Fibroblast of skin of right biceps (primary cell): ENCODE data around the gene ATF6.
"Not testable (repeated sequence)": the region's sequence is repeated elsewhere in the genome, so short reads cannot be mapped to it uniquely, and the experiment has no call there.

Source experiments
- DNase-seq: peaks from one replicate; pipeline ENCODE4 v3.0.0-alpha.2; 2013

ATF6 gene, protein sequence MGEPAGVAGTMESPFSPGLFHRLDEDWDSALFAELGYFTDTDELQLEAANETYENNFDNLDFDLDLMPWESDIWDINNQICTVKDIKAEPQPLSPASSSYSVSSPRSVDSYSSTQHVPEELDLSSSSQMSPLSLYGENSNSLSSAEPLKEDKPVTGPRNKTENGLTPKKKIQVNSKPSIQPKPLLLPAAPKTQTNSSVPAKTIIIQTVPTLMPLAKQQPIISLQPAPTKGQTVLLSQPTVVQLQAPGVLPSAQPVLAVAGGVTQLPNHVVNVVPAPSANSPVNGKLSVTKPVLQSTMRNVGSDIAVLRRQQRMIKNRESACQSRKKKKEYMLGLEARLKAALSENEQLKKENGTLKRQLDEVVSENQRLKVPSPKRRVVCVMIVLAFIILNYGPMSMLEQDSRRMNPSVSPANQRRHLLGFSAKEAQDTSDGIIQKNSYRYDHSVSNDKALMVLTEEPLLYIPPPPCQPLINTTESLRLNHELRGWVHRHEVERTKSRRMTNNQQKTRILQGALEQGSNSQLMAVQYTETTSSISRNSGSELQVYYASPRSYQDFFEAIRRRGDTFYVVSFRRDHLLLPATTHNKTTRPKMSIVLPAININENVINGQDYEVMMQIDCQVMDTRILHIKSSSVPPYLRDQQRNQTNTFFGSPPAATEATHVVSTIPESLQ

DNA sequence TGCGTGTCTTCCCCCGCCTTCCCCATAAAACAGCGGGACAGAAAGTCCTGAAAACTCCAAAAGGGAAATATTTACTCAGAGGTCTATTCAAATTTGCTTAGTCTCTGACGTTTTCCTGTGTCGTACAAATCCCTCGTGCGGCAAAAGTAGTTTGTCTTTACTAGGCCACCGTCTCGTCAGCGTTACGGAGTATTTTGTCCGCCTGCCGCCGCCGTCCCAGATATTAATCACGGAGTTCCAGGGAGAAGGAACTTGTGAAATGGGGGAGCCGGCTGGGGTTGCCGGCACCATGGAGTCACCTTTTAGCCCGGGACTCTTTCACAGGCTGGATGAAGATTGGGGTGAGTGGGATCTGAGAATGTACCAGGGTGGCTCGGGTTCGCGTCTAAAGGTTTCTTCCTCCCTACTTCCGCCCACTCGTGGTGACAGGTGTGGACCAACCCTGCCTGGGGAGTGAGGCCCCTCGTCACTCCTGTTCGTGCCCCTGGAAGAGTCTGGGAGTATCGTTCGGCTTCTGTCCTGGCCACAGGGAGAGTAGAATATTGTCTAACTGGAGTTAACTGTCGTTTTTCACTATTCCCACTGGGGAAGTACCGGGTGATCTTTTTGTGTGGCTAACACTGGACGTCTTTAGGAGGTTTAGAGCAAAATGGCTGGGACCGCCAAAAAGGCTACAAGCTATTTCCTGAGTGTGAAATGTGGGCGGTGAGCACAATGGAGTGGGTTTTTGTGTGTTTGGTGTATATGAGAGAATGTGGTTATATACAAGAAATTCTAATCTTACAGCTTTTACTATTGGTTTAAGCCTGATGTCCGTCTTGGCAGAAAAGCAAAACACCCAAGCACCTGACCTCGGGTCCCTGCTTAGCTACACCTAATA lies at the start of gene ATF6:
Gene ATF6, plus strand, starts transcription at position 219 of the 880 bp plus-strand sequence. Its CDS starts 41 bp downstream, at position 260.
- DNase-seq = peak; percentile 95

DNA sequence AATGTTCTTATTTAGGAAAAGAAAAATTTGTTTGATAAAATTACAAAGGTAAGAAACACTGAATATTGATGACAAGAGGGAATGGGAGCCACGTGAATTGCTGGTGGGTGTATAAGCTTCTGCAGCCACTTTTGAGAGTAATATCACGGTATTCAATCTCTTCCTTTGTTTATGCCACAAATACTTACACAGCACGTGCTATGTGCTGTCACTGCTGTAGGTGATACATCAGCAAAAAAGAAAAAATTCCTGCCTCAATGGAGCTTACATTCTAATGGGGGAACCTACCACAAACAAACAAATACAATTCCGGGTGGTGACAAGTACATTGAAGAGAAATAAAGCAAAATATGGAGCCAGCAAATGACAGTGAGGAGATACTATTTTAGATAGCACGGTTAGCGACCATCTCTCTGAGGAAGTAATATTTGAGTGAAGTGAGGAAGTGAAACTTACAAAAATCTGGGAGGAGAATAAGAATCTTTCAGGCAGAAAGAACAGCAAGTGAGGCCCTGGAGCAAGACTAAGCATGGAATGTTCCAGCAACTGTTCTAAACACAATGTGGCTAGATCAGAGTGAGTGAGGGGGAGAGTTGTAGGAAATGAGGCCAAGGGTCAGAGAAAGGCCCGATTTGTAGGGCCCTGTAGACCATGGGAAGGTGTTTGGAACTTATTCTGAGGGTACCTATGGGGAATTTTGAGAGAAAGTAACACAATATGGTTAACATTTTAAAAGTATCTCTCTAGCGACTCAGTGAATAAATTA lies 47.4 kb upstream of the ATF6 start:
- no peak for DNase-seq

DNA sequence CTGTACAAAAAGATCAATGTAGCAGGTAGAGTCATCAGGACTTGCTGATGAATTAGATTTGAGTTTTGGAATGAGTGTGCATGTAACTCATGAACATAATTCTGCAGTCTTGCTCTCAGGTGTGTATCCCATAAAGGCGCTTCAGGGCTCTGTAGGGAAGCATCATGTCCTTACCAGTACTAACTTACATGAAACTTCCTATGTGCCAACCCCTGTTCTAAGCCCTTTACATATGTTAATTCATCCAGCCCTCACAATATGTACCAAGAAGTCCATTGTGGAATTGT lies 46.9 kb upstream of the ATF6 start:
- DNase-seq = no peak

DNA sequence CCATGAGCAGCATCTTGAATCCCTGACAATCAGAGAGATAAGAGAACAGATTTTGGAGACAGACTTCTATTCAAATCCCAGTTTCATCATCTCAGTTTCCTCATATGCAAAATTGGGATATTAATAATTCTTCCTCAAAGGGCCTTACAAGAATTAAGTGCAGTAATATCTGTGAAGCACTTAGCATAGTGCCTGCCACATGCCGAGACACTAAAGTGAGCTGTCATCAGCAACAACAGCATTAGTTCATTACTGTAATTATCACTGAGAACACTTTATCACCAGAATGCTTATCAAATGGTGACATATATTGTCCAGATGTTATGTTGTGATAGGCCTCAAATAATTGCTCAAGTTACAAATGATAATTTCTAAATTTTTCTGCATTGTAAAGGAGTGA lies 45.7 kb upstream of the ATF6 start:
- no peak for DNase-seq

DNA sequence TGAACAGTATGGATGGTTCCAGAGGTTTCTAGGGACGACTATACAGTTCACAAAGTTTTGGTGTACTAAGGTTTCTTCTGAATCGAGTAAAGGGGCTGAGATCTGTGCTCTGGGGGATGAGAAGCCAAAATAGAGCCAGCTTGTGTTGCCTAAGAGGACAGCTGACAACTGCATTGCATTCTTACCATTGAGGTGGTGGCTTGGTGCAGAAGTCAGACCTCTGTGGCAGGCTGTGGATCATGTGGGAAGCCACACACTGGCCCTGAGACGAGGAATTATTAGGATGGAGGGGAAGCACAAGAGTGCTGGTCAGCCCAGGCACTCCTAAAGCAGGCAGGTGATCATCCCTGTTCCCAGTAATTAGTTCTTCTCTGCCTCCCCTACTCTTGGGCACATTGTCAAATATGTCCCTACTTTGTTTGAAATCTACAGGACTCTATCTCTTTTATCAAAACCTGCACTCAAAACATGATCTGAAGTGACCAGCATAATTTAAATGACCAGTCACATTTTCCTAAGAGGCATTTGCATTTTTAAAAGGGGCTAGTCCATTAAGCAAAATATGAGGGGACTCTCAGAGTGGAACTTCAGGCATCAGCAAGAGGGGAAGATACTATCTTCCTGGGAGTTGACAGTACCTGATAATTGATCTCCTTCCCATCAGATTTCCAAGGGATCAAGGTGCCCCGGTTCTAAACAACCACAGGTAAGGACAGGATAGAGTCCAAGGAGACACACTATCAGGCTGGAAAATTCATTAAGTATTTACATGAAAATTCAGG lies 45.0 kb upstream of the ATF6 start, which contains the start of gene FCRLB:
Gene FCRLB, plus strand, starts transcription at position 589 of the 782 bp plus-strand sequence. CDS start 1,129 bp downstream, outside the sequence.
- no peak for DNase-seq

- peak; percentile 96 for DNase-seq
These were observed 44.3 kb upstream of the ATF6 start for GRCh38 chr1:161721738-161722343.

DNA sequence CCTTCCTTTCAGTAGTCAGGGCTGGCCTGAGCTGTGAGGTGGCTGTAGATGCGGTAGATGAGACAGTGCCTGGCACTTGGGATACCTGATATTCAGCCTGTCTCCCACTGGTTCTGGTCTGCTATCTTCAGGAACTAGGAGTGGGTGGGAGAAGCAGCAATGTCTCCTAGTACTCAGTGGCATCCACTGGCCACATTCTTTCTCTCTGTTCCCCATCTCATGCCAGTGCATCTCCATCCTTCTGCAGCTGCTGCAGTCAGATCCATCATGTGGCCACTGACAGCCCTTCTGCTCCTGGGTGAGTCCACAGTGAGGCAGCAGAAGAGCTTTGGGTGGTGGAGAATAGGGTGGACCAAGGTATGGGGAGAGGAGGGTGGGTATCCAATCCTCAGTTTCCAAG lies 43.7 kb upstream of the ATF6 start:
- DNase-seq = no peak

DNA sequence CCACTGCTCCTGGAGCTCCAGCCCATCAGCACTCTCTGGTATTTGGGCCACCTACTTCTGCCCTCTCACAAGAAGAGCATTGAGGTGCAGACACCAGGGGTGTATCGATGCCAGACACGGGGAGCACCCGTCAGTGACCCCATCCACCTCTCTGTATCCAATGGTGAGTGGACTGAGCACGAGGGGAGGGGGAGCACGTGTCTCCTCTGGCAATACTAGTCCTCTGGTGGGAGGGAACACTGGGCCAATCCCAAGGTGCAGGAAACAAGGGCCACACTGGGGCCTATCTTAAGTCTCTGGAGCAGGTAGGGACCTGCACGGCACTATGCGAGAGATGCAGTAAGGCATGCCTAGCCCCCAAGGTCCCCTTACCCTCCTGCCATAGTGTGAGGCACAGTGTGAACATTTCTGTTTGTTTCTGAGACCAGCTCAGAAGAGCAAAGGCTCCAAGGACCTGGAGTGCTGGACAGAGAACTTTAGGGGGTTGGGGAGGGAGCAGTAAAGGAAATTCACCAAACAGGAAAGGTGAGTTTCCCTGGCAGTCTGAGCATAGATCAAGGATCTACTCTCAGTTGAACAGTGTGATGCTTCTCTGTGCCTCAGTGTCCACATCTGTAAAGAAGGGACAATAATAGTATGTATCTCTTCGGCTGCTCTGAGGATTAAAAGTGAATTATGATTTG lies 42.5 kb upstream of the ATF6 start:
- no peak for DNase-seq

DNA sequence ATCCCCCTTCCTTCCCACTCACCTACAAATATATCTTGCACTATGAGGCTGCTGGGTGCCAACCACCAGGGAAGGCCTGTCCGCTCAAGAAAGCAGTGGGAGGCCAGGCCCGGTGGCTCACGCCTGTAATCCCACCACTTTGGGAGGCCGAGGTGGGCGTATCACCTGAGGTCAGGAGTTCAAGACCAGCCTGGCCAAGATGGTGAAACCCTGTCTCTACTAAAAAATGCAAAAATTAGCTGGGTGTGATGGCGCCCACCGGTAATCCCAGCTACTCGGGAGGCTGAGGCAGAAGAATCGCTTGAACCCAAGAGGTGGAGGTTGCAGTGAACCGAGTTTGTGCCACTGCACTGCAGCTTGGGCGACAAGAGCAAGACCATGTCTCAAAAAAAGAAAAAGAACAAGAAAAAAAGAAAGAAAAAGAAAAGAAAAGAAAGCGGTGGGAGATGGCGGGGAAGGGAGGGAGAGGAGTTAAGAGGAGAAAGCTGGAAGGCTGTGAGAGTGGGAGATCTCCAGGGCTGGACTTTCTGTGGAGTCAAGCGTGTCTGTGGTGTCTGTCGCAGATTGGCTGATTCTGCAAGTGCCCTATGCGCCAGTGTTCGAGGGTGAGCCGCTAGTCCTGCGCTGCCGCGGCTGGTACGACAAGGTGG lies 40.7 kb upstream of the ATF6 start:
- not testable (repeated sequence) for DNase-seq

- DNase-seq = peak; percentile 62
These were observed 40.1 kb upstream of the ATF6 start for GRCh38 chr1:161725908-161726472.

- DNase-seq = peak; percentile 88
These were observed 39.5 kb upstream of the ATF6 start for GRCh38 chr1:161726473-161727255.

- DNase-seq = peak; percentile 85
These were observed 38.7 kb upstream of the ATF6 start for GRCh38 chr1:161727256-161727924.

DNA sequence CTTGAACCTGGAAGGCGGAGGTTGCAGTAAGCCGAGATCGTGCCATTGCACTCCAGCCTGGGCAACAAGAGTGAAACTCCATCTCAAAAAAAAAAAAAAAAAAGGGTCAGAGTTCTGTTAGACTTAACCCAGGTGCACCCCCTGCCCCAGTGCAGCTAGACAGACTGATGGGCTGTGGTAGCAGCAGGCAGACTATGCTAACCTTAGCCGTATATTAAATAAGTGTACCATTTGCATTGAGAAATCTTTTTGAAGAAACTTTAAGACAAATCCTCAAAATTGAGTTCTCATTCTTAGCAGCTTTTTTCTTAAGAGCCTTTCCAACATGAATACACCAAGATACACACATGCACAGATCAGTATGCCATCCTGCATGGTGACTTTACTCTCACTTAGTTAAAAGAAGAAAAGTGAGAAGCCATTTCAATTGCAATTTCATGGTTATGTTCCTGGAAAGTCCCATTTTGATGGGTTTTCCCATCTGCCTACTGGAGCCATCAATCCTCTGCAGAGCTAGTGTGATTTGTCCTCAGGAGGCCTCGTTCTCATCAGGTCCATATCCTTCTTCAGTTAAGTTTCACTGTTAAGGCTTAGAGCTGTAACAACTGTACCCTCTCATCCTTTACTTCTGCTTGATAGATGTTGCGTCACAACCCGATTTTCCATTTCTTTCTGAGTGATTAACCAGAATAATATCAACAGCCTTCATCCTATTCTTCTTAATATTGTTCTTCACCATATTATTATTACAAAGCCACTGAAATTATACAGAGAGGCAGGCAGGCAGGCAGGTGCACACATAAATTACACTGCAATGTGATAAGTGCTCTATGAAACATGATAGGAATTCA lies 37.5 kb upstream of the ATF6 start:
- DNase-seq = no peak

DNA sequence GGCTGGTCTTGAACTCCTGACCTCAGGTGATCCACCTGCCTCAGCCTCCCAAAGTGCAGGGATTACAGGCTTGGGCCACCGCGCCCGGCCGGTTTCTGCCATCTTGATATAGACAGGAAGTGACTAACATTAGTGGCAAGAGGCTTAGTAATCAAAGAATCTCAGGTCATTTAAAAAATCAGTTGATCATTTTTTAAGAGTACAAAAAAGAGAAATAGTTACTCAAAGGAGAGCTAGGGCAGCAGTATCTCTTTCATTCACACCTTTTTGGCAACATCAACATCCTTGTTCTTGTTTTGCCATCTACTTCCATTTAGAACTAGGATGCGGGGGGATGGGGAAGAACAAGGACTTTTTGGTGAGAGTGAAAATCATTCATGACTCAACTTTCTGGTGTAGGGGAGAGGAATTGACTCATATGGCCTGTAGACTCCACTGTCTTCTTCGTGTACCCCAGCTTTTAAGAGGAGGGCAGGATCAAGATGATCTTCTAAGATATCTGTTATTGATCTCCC lies 36.0 kb upstream of the ATF6 start:
- DNase-seq = peak; percentile 83

GRCh38 chr1:161731241-161731640 lies 34.9 kb upstream of the ATF6 start:
- DNase-seq = no peak

GRCh38 chr1:161731981-161732718 lies 34.0 kb upstream of the ATF6 start:
- DNase-seq = no peak
